GM23248 (cell line): Measurements from ENCODE around the gene ZSWIM5. TPM values are rescaled to one million over a fixed set of nuclear protein-coding genes. Genes with fewer than 3 reads are reported as not detected.

Experiments used
- DNase-seq: peaks from one replicate; pipeline ENCODE4 v3.0.0-alpha.2; 2015
- H2AFZ ChIP-seq: fragments of 200-600 bp; sonication (generic); 2 replicates; pipeline ENCODE4 v1.6.1; 2016; ENCODE audit warnings: antibody characterized with exemption
- H3F3A ChIP-seq: fragments of 200-600 bp; sonication (generic); 2 replicates; pipeline ENCODE4 v1.6.1; 2016; ENCODE audit warnings: mild to moderate bottlenecking, antibody characterized with exemption, mixed run types; ENCODE audit not compliant: insufficient read depth
- H3K27ac ChIP-seq: fragments of 200-600 bp; sonication (generic); 2 replicates; pipeline ENCODE4 v1.5.1; 2016; ENCODE audit warnings: mild to moderate bottlenecking
- H3K27me3 ChIP-seq: fragments of 200-600 bp; sonication (generic); replicated peaks from 2 replicates; pipeline ENCODE4 v1.6.1; 2016; ENCODE audit warnings: mild to moderate bottlenecking; ENCODE audit not compliant: insufficient read depth
- H3K36me3 ChIP-seq: fragments of 200-600 bp; sonication (generic); 2 replicates; pipeline ENCODE4 v1.6.1; 2016; ENCODE audit warnings: low read depth, mild to moderate bottlenecking
- H3K4me1 ChIP-seq: fragments of 200-600 bp; sonication (generic); 2 replicates; pipeline ENCODE4 v1.6.1; 2016; ENCODE audit warnings: mild to moderate bottlenecking; ENCODE audit not compliant: insufficient read depth
- H3K4me2 ChIP-seq: fragments of 200-600 bp; sonication (generic); one replicate; pipeline ENCODE4 v1.6.1; 2016; ENCODE audit warnings: mild to moderate bottlenecking; ENCODE audit not compliant: unreplicated experiment
- H3K4me3 ChIP-seq: fragments of 200-600 bp; sonication (generic); 2 replicates; pipeline ENCODE4 v1.5.1; 2016; ENCODE audit warnings: mild to moderate bottlenecking
- H3K79me2 ChIP-seq: fragments of 200-600 bp; sonication (generic); 2 replicates; pipeline ENCODE4 v1.6.1; 2016; ENCODE audit warnings: mild to moderate bottlenecking; ENCODE audit not compliant: insufficient read depth
- H3K9ac ChIP-seq: fragments of 200-600 bp; sonication (generic); 2 replicates; pipeline ENCODE4 v1.6.1; 2016; ENCODE audit warnings: mild to moderate bottlenecking
- H3K9me2 ChIP-seq: fragments of 200-600 bp; sonication (generic); 2 replicates; pipeline ENCODE4 v1.6.1; 2016; ENCODE audit warnings: mixed run types, mild to moderate bottlenecking, moderate library complexity; ENCODE audit not compliant: insufficient read depth
- H3K9me3 ChIP-seq: fragments of 200-600 bp; sonication (generic); one replicate; pipeline ENCODE4 v1.6.1; 2017; ENCODE audit warnings: low read depth
- H4K20me1 ChIP-seq: fragments of 200-600 bp; sonication (generic); 2 replicates; pipeline ENCODE4 v1.6.0; 2016; ENCODE audit not compliant: insufficient read depth
- EZH2 ChIP-seq: fragments of 200-600 bp; sonication (generic); IDR thresholded peaks from 2 replicates; pipeline ENCODE4 v1.6.1; 2018; ENCODE audit warnings: antibody characterized with exemption, mild to moderate bottlenecking; ENCODE audit not compliant: insufficient read depth, poor library complexity, severe bottlenecking
- EZH2phosphoT487 ChIP-seq: fragments of 200-600 bp; sonication (generic); IDR thresholded peaks from 2 replicates; pipeline ENCODE4 v1.6.1; 2018; ENCODE audit warnings: antibody characterized with exemption, moderate library complexity, mild to moderate bottlenecking, low read depth; ENCODE audit not compliant: insufficient read depth
- WGBS, 2 experiments: methylation state at CpG; one replicate each; pipeline ENCODE4 v1.1.6; 2015 to 2017; ENCODE audit warnings: low lambda C conversion rate in 2 of 2, low coverage in 1 of 2; ENCODE audit errors: missing lambda C conversion rate in 2 of 2; 5-methylcytosine and 5-hydroxymethylcytosine counted together
- in situ Hi-C: fragments of 300-500 bp; cut with MboI; formaldehyde crosslinking; loops from 2 replicates; pipeline ENCODE4 v1.15.0; 2020
- polyA plus RNA-seq: library from polyadenylated mRNA; unstranded; fragments of >200 nt; fragmentation: Nextera tagmentation; extraction: Ambion mirVana; gene quantifications from 2 replicates; pipeline ENCODE4 v1.2.1, GENCODE V29; 2016
- total RNA-seq: library from RNA; depleted of rRNA; stranded (reverse); fragments of >200 nt; shearing (Covaris generic); gene quantifications from 2 replicates; pipeline ENCODE4 v1.2.3, GENCODE V29; 2014

The ZSWIM5 gene
- total and polyA plus RNA-seq, 2 experiments from 2014 or later: 0.06 to 0.54 TPM

- Histone ChIP-seq H2AFZ (no peak overlapping the region), H3K4me1 (no peaks in the 10 kb centered on the region), H4K20me1 (no peaks in the 10 kb centered on the region), H3K27me3 (no peaks in the 10 kb centered on the region), H3K79me2 (no peaks in the 10 kb centered on the region), H3K9me3 (no peaks in the 10 kb centered on the region), H3K4me3 (no peak overlapping the region), H3K9me2 (no peaks in the 10 kb centered on the region), H3F3A (no peaks in the 10 kb centered on the region; the same call in 1 of the 2 replicates), H3K27ac (no peak overlapping the region), H3K36me3 (no peaks in the 10 kb centered on the region; the same call in 1 of the 2 replicates), H3K9ac (no peak overlapping the region), H3K4me2 (no peak overlapping the region)
- in situ Hi-C loops: loop anchor here (10.0 kb wide), 1 partner anchor 166 kb away; no protein-coding TSS in a partner anchor
- TF ChIP-seq EZH2phosphoT487: no peak
- no peak for TF ChIP-seq EZH2
- no peak for DNase-seq
- 67 to 69% methylated on average over 7 of the region's 7 CpGs for WGBS, 2 experiments
Measured at GRCh38 chr1:45001011-45001481, 205.4 kb downstream of the ZSWIM5 start.

- no peak overlapping the region for H3K4me3 ChIP-seq
- no peaks in the 10 kb centered on the region for H4K20me1 ChIP-seq
- no peak overlapping the region for H3K27ac ChIP-seq
- no peaks in the 10 kb centered on the region; the same call in 1 of the 2 replicates for H3K36me3 ChIP-seq
- no peaks in the 10 kb centered on the region for H3K27me3 ChIP-seq
- H3K79me2 ChIP-seq: no peaks in the 10 kb centered on the region
- no peaks in the 10 kb centered on the region for H3K4me1 ChIP-seq
- H3K9ac ChIP-seq: no peak overlapping the region
- H3K4me2 ChIP-seq: no peak overlapping the region
- H3K9me2 ChIP-seq: no peaks in the 10 kb centered on the region
- H3F3A ChIP-seq: no peaks in the 10 kb centered on the region; the same call in 1 of the 2 replicates
- H3K9me3 ChIP-seq: no peaks in the 10 kb centered on the region
- no peak overlapping the region for H2AFZ ChIP-seq
- no peak for DNase-seq
- TF ChIP-seq EZH2phosphoT487: no peak
- no peak for TF ChIP-seq EZH2
- 84 to 86% methylated on average over 3 of the region's 3 CpGs for WGBS, 2 experiments
- in situ Hi-C loops: no loop called here
Measured at GRCh38 chr1:44999232-44999631, 207.2 kb downstream of the ZSWIM5 start.

GRCh38 chr1:44995467-44996238, 210.8 kb downstream of the ZSWIM5 start:
- Histone ChIP-seq H3K9me3 (no peaks in the 10 kb centered on the region), H3K9me2 (no peaks in the 10 kb centered on the region), H3K36me3 (no peaks in the 10 kb centered on the region), H3K79me2 (no peaks in the 10 kb centered on the region), H3K4me1 (no peaks in the 10 kb centered on the region), H3K4me3 (no peak overlapping the region), H3F3A (no peaks in the 10 kb centered on the region; the same call in 1 of the 2 replicates), H2AFZ (no peak overlapping the region), H3K9ac (no peak overlapping the region), H3K27me3 (no peaks in the 10 kb centered on the region), H3K4me2 (no peak overlapping the region), H3K27ac (no peak overlapping the region), H4K20me1 (no peaks in the 10 kb centered on the region)
- no peak for DNase-seq
- in situ Hi-C loops: no loop called here
- TF ChIP-seq EZH2 (no peak), EZH2phosphoT487 (no peak)
- WGBS, 2 experiments: 81 to 87% methylated on average over 7 of the region's 7 CpGs

GRCh38 chr1:44994309-44994898, 212.0 kb downstream of the ZSWIM5 start:
- Histone ChIP-seq H3K36me3 (no peaks in the 10 kb centered on the region), H2AFZ (no peak overlapping the region), H4K20me1 (no peaks in the 10 kb centered on the region), H3F3A (no peaks in the 10 kb centered on the region; the same call in 1 of the 2 replicates), H3K4me2 (no peak overlapping the region), H3K9me2 (no peaks in the 10 kb centered on the region), H3K27ac (no peak overlapping the region), H3K9me3 (no peaks in the 10 kb centered on the region), H3K79me2 (no peaks in the 10 kb centered on the region), H3K27me3 (no peaks in the 10 kb centered on the region), H3K4me1 (no peaks in the 10 kb centered on the region), H3K9ac (no peak overlapping the region), H3K4me3 (no peak overlapping the region)
- TF ChIP-seq EZH2phosphoT487 (no peak), EZH2 (no peak)
- WGBS, 2 experiments: 63% methylated on average over 7 of the region's 7 CpGs
- DNase-seq: no peak
- in situ Hi-C loops: no loop called here
